ENCODE data around the gene SPC24. TPM values are rescaled to one million over a fixed set of nuclear protein-coding genes. Genes with fewer than 3 reads are reported as not detected.
"Not testable (repeated sequence)": the region's sequence is repeated elsewhere in the genome, so short reads cannot be mapped to it uniquely, and the experiment has no call there.

The SPC24 gene
- total RNA-seq, 1 donor from 2014 or later = 1.1 TPM

- Histone ChIP-seq H3K9me3 (no peaks in the 10 kb centered on the region), H3K36me3 (peaks cover 50 to 59% of the 10 kb centered on the region in 2 donors), H3K27ac (peak overlapping the region; percentile 82 to 83), H3K4me3 (peak overlapping the region in 1 of 2 donors; percentile 37), H3K27me3 (no peaks in the 10 kb centered on the region), H3K4me1 (peaks cover 17 to 40% of the 10 kb centered on the region in 2 donors)
- TF ChIP-seq, protein P1, sequence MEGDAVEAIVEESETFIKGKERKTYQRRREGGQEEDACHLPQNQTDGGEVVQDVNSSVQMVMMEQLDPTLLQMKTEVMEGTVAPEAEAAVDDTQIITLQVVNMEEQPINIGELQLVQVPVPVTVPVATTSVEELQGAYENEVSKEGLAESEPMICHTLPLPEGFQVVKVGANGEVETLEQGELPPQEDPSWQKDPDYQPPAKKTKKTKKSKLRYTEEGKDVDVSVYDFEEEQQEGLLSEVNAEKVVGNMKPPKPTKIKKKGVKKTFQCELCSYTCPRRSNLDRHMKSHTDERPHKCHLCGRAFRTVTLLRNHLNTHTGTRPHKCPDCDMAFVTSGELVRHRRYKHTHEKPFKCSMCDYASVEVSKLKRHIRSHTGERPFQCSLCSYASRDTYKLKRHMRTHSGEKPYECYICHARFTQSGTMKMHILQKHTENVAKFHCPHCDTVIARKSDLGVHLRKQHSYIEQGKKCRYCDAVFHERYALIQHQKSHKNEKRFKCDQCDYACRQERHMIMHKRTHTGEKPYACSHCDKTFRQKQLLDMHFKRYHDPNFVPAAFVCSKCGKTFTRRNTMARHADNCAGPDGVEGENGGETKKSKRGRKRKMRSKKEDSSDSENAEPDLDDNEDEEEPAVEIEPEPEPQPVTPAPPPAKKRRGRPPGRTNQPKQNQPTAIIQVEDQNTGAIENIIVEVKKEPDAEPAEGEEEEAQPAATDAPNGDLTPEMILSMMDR (IDR thresholded peaks at IDR 0.05) = no peak
- intact Hi-C loops (cut with DNase I) = no loop called here
- no peak for DNase-seq (ENCODE audit: low spot score in 2 of 2)
Measured at GRCh38 chr19:11179716-11180297, 24.2 kb upstream of the SPC24 start.

GRCh38 chr19:11179145-11179465, 23.5 kb upstream of the SPC24 start:
- H3K9me3 ChIP-seq; H3K4me3 ChIP-seq; DNase-seq (ENCODE audit: low spot score in 2 of 2); intact Hi-C loops (cut with DNase I); H3K27me3 ChIP-seq: not testable (repeated sequence)
- Histone ChIP-seq H3K4me1 (peaks cover 15 to 33% of the 10 kb centered on the region in 2 donors), H3K36me3 (peaks cover 57 to 64% of the 10 kb centered on the region in 2 donors), H3K27ac (peak overlapping the region; percentile 82 to 83)

GRCh38 chr19:11177592-11177991, 22.0 kb upstream of the SPC24 start:
- intact Hi-C loops (cut with DNase I) = no loop called here
- Histone ChIP-seq H3K27me3 (no peaks in the 10 kb centered on the region), H3K4me1 (peaks cover 15 to 31% of the 10 kb centered on the region in 2 donors), H3K27ac (peak overlapping the region; percentile 82 to 83), H3K36me3 (peaks cover 67 to 69% of the 10 kb centered on the region in 2 donors), H3K4me3 (no peak overlapping the region), H3K9me3 (no peaks in the 10 kb centered on the region)
- TF ChIP-seq, protein P1 (IDR thresholded peaks at IDR 0.05) = no peak
- no peak for DNase-seq (ENCODE audit: low spot score in 2 of 2)

DNA sequence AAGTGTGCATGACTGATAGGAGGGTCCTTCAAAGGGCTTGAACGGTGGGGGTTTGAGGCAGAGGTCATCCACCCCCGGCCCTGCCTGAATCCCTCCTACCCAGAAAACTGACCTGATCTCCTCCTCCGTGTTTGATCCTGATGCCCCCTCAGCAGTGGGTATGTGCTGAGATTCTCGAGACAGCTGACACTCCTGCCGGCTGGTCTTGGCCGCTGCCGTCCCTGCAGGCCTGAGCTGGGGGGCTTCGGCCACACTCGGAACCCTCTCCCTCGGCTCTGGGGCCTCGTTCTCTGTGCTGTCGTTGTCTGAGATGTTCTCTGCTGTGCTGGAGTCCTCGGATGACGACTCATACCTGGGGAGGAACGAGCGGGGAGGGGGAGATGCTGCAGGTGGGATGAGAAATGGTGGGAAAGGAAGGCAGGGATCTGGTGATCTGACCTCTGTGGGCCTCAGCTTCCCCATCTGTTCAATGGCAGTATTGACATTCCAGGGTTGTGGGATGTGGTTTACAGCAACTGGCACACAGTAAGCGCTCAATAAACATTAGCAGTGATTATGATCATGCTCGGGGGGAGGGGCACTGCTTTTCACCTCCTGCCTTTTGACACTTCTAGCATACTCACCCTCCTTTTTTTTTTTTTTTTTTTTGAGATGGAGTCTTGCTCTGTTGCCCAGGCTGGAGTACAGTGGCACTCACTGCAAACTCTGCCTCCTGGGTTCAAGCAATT, 21.0 kb upstream of the SPC24 start:
- intact Hi-C loops (cut with DNase I) = no loop called here
- peaks cover 15 to 31% of the 10 kb centered on the region in 2 donors for H3K4me1 ChIP-seq
- TF ChIP-seq, protein P1 (IDR thresholded peaks at IDR 0.05) = no peak
- no peaks in the 10 kb centered on the region for H3K27me3 ChIP-seq
- H3K9me3 ChIP-seq = no peaks in the 10 kb centered on the region
- no peak overlapping the region for H3K4me3 ChIP-seq
- peaks cover 71 to 73% of the 10 kb centered on the region in 2 donors for H3K36me3 ChIP-seq
- peak overlapping the region; percentile 12 to 82 for H3K27ac ChIP-seq
- DNase-seq (ENCODE audit: low spot score in 2 of 2) = no peak

DNA sequence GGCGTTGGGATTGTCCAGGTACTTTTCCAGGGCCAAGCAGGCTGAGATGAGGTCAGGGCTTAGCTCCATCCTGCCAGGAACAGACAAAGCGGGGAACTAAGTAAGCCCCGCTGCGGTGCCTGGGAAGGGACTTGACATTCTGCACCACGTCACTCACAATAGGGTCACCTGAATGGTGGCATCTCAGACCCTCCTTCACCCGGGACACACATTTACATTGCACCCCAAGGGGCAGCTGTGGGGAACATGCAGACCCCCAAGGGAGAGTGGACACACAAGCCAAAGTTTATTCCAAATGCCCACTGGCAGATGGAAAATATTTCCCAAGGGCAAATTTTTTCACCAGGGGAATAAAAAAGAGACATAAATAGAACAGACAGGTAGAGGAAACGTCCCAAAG, 20.3 kb upstream of the SPC24 start:
- Histone ChIP-seq H3K4me1 (peaks cover 11 to 33% of the 10 kb centered on the region in 2 donors), H3K9me3 (no peaks in the 10 kb centered on the region), H3K27me3 (no peaks in the 10 kb centered on the region), H3K4me3 (no peak overlapping the region), H3K27ac (peak overlapping the region; percentile 33 to 42), H3K36me3 (peaks cover 71 to 74% of the 10 kb centered on the region in 2 donors)
- intact Hi-C loops (cut with DNase I) = no loop called here
- DNase-seq (ENCODE audit: low spot score in 2 of 2) = no peak
- TF ChIP-seq, protein P1 (IDR thresholded peaks at IDR 0.05) = no peak

GRCh38 chr19:11174336-11174735, 18.8 kb upstream of the SPC24 start:
- H3K9me3 ChIP-seq = no peaks in the 10 kb centered on the region
- TF ChIP-seq, protein P1 (IDR thresholded peaks at IDR 0.05) = no peak

More at GRCh38 chr19:11174336-11174735, 18.8 kb upstream of the SPC24 start:
- Histone ChIP-seq H3K27me3 (no peaks in the 10 kb centered on the region), H3K36me3 (peaks cover 87 to 90% of the 10 kb centered on the region in 2 donors), H3K4me3 (no peak overlapping the region), H3K27ac (peak overlapping the region; percentile 76 to 82), H3K4me1 (peaks cover 3 to 34% of the 10 kb centered on the region in 2 donors)
- intact Hi-C loops (cut with DNase I) = no loop called here
- no peak for DNase-seq (ENCODE audit: low spot score in 2 of 2)
